8988T (cell line): Measurements from ENCODE around the gene OR2M5.

Experiments
- DNase-seq: peaks from one replicate; pipeline ENCODE4 v3.0.0; 2011

OR2M5 gene, protein sequence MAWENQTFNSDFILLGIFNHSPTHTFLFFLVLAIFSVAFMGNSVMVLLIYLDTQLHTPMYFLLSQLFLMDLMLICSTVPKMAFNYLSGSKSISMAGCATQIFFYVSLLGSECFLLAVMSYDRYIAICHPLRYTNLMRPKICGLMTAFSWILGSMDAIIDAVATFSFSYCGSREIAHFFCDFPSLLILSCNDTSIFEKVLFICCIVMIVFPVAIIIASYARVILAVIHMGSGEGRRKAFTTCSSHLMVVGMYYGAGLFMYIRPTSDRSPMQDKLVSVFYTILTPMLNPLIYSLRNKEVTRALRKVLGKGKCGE

DNA sequence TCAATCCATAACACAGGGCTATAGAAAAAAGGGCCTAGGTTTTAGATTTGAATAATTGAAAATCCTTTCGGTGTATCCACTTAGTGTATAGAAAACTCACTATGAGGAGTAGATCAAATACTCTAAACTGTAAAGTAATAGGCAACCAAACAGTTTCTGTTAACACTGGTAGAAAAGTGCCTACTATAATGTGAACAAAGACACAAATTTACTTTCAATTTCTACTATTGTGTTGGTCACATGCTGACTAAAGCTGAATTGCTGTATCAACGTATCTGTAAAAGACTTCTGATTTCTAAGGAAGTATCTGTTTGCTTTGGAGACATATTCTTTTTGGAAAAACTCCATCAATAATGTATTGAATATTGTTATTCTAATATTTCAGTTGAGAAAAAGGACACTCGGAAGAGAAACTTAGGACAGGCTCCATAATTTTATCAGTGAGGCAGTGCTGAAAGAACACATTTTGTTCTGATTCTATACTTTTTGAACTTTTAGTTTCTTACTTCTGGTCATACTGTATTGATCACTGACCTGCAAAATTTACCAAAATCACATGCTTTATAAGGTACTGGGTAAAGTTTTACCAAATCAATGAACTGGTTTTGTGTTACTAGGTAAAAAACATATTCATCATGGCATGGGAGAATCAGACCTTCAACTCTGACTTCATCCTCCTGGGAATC is at the start of gene OR2M5:
Gene OR2M5, plus strand, starts transcription at position 636 of the 686 bp plus-strand sequence. Its CDS starts 0 bp downstream, at position 636.
- DNase-seq, result no peak

DNA sequence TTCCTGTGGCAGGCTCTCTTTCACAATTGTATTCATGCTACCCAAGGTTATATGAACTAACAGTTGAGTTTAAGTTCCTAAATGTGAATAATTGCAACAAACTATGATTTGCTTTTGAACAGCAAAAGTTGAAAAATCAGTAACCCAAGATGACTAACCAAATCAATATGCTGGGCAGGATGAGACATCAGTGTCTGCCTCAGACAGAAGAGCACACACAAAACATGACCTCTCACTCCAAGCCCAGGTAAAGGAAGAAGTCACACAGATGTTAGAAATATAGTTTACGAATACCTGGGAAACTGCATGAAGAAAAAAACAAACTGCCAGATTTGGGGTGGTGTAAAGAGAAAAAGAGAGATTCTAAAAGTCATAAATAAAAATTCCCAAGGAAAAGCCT is 46.4 kb upstream of the OR2M5 start:
- DNase-seq, result no peak

DNA sequence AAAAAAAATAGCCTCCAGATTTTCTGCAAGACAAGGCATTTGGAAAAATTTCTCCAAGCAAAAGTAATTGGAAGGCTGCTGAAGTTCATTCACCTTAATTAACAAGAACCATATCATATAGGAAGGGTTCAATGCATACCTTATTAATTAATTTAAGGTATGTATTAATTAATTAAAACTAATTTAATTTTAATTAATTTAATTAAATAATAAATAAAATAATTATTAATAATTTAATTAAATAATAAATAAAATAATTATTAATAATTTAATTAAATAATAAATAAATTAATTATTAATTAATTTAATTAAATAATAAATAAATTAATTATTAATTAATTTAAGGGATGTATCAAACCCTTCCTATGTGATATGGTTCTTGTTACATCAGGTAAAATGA is 42.1 kb upstream of the OR2M5 start:
- no peak for DNase-seq

DNA sequence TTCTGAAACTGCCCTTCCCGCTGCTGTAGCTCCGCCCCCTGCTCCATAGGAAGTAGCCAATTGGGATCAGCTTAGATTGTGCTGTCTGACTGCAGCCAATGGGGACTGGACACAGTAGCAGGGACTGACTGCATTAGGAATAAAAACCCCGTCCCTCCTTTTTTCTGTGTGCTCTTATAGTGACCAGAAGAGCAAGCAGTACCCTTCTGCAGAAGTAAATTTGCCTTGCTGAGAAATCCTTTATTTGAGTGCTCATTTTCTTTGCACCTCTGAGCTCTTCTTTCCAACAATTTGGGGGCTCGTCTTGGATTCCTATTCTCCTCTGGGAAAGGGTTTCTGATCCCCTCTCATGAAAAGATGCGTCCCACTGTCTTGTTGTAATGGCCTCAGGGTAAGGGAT is 33.8 kb upstream of the OR2M5 start:
- DNase-seq, result no peak

DNA sequence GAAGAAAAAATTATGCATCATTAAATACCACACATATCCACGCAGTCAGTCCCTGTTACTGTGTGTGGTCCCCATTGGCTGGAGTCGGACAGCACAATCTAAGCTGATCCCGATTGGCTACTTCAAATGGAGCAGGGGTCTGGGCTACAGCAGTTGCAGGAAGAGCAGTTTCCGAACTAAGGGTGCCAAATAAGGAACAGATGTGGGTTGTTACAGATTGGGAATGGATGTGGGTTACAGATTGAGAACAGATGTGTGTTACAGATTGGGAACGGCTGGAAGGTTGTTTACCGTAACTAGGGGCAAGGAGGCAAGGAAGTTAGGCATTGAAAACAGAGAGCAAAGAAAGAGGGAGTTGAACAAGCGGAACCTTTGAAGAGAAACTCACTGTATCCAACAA is 30.1 kb upstream of the OR2M5 start:
- DNase-seq, result no peak

DNA sequence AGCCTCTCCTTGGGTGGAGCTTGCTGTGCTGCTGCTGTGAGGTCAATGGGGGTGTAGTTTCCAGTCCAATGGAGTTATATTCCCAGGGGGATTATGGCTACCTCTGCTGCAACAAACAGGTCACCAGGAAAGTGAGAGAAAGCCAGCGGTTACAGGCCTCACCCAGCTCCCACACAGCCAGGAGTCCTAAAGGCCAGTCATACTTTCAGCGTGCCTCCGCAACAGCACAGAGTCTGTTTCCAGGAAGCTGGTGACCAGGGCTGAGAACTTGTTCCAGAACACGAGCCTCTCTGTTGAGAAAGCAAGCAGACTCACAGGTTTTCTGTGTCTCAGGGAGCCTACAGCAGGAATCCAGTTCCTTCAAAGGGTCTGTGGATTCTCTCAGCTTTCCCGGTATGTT is 17.3 kb upstream of the OR2M5 start:
- no peak for DNase-seq

DNA sequence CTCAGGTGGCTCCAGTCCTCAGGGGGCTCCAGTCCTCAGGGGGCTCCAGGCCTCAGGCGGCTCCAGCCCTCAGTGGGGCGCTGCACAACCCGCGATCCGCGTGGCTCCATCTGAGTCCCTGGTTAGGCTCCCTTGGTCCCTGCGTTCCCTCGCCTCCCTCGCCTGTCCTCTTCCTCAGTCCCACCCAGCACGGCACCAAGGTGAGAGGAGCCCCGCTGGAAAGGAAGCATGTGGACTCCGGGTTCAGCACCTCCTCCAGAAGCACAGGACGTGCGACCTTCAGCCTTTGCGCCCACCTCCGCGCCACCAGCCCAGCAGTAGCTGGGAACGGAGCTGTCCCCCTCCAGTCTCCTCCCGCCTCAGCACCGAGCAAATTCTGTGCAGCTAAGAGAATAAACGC is 8.1 kb upstream of the OR2M5 start:
- no peak for DNase-seq

DNA sequence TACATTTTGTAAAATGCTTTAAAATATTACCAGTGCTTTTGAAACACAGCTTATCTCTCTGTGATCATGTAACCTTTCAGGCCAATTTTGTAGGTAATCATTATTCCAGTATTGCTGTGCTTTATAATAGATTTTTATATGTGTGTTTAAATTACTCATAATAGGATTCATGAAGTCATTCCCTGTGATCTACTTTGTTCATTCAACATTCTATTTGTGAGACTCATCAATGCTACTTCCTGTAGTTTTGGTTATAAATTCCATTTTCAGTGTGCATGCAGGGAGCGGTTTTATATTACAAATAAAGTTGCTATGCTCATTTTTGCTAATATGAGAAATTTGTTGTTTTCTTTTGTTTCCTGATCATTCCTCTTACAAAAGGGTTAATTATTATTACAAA is 4.1 kb upstream of the OR2M5 start:
- DNase-seq, result no peak

DNA sequence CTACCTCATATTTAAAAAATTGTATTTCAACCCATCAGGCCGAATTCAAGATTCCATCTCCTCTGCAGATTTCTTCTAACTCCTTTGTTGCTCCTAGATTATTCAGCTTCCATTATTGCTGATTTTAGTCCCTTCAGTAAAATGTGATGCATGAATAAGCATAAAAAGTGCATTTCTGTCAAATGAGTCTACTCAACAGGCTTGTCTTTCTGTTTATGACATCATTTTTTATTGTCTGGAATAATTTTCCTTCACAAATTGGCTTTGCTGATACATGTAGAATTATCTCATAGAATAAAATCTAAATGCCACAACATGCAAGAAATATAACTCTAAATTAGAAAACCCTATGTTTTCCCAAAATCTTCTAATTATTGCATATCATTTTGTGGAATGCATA is 1.6 kb upstream of the OR2M5 start:
- no peak for DNase-seq

DNA sequence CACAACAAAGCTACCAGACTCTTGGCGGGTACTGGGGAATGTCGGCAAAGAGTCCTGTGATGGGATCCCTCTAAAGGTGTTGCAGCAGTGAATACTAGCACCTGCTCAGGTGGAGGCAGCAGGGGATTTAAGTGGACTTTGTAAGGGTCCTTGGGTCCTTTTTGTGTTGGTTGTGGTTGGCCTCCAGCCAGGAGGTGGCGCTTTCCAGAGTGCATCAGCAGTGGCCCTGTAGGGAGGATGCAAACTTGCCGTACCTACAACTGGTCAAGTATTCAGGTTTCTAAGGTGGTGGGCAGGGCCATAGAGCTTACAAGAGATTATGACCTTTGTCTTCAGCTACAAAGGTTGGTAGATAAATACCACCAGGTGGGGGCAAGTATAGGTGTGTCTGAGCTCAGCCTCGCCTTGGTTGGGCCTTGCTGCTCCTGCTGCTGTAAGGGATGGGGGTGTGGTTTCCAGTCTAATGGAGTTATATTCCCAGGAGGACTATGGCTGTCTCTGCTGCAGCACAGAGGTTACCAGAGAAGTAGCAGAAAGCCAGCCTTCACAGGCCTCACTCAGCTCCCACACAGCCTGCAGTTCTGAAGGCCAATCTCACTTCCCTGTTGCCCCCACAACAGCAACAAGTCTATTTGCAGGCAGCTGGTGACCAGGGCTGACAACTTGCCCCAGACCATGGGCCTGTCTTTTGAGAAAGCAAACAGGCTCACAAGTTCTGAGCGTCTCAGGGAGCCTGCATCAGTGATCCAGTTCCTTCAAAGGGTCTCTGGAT is 7.3 kb downstream of the OR2M5 start:
- no peak for DNase-seq

DNA sequence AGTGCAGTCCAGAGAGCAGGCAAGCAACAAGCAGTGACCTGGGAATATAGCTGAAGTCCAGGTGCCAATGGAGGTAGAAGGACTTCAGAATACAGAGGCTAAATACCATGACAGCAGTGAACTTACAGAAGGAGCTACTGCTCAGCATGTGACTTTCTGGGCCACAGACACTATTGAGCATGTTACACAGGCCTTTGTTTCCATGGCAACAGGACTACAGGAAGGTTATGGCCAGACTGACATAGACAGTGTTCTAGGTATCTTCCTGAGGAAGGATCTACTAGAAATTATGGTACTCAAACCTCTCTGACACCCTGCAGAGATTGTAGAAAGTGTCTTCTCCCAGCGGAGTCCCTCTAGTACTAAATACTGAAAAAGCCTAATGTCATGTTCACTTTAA is 11.0 kb downstream of the OR2M5 start:
- no peak for DNase-seq

DNA sequence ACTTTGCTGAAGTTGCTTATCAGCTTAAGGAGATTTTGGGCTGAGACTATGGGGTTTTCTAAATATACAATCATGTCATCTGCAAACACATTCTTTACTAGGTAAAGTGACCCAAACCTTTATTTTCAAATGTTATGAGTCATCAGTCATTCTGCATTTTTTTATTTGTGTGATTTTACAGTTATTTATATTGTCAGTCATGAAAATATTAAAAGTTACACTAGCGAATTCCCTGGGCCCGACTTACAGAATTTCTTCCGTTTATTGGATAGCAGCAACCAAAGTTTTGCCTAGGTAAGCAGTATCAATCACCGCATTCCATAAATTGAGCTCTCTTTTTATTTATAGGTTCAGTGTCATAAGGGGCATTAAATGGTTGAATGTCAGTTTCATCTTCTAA is 13.8 kb downstream of the OR2M5 start:
- no peak for DNase-seq

DNA sequence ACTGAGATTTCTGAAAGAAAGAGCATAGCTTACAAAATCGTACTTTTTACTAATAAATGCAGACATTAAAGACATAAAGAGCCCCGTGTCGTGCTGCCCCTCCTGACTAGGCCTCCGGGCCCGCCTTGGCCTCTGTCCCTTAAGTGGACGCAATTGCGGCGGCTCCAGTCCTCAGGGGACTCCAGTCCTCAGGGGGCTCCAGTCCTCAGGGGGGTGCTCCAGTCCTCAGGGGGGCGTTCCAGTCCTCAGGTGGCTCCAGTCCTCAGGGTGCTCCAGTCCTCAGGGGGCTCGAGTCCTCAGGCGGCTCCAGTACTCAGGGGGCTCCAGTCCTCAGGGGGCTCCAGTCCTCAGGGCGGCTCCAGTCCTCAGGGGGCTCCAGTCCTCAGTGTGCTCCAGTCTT is 19.1 kb downstream of the OR2M5 start:
- DNase-seq, result no peak

DNA sequence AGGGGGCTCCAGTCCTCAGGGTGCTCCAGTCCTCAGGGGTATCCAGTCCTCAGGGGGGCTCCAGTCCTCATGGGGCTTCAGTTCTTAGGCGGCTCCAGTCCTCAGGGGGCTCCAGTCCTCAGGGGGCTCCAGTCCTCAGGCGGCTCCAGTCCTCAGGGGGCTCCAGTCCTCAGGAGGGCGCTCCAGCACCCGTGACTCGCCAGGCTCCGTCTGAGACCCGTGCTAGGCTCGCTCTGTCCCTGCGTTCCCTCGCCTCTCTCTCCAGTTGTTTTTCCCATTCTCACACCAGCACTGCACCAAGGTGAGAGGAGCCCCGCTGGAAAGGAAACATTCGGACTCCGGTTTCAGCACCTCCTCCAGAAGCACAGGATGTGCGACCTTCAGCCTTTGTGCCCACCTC is 20.2 kb downstream of the OR2M5 start:
- DNase-seq, result no peak

DNA sequence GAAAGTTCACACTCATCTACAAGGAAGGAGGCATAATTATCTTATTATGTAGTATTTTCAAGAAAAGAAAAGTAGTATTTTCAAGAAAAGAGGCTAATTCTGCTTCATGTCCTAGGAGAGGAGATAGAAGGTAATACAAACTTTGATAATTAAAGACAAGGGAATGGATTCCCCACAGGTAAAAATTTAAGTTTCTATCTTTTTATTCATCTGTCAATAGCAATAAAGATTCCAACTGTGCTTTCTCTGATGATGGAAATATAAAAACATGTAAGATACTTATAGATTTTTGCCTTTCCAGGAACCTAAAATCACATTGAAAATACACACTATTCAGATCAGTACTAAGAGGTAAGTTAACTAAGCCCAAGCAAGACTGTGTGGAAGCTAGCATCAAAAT is 29.6 kb downstream of the OR2M5 start, which contains the start of gene OR2M2:
Gene OR2M2, plus strand, starts transcription at position 301 of the 400 bp plus-strand sequence. CDS start 5,165 bp downstream, outside the sequence.
- DNase-seq, result no peak

DNA sequence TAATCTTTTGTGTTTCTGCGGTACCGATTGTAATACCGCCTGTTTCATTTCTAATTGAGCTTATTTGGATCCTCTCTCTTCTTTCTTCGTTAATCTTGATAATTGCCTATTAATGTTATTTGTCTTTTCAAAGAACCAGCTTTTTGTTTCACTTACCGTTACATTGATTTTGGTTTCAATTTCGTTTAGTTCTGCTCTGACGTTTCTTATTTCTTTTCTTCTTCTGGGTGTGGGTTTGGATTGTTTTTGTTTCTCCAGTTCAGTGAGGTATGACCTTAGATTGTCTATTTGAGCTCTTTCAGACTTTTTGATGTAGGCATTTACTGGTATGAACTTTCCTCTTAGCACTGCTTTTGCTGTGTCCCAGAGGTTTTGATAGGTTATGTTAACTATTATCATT is 39.0 kb downstream of the OR2M5 start:
- no peak for DNase-seq

DNA sequence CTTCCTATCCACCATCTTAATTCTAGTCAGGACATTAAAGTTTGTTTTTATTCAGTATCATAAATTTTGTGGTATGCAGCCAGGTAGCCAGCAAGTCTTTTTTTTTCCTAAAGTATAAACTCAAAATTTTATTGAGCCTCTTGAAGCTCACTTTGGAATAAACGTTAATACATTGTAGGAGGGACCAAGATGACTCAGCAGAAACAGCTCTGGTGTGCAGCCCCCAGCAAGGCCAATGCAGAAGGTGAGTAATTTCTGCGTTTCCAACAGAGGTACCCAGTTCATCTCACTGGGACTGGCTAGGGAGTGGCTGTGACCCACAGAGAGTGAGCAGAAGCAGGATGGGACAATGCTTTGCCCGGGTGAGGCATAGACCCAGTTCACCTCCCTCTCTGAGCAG is 42.4 kb downstream of the OR2M5 start:
- no peak for DNase-seq

DNA sequence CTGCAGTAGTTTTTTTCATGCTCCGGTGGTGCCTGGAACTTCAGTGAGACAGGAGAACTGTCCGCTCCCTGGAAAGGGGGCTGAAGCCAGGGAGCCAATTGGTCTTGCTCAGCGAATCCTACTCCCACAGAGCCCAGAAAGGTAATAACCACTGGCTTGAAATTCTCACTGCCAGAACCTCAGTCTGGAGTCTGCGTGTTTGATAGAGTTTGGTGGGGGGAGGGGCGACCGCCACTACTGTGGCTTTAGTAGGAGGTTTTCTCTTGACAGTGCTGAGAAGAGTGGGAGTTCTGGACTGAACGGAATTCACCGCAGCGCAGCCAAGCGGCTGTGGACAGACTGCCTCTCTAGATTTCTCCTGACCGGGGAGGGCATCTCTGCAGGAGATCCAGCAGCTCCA is 44.1 kb downstream of the OR2M5 start:
- no peak for DNase-seq

DNA sequence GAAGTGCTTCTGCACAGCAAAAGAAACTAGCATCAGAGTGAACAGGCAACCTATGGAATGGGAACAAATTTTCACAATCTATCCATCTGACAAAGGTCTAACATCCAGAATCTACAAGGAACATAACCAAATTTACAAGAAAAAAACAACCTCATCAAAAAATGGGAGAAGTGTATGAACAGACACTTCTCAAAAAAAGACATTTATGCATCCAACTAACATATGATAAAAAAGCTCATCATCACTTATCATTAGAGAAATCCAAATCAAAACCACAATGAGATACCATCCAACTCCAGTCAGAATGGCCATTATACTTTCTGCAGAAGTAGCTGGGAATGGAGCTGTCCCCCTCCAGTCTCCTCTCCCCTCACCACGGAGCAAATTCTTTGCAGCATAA is 49.2 kb downstream of the OR2M5 start:
- no peak for DNase-seq
